ENCODE data around the gene EBP.

Gene EBP

GRCh38 chrX:48480142-48480541, 41.5 kb upstream of the EBP start:
- peaks cover 22% of the 10 kb centered on the region for H3K36me3 ChIP-seq (ENCODE audit: control insufficient read depth, insufficient read depth, low read length)
- no peaks in the 10 kb centered on the region for H3K9me3 ChIP-seq (ENCODE audit: control insufficient read depth, insufficient read depth, low read length)
- H3K4me3 ChIP-seq (ENCODE audit: low read depth, low read length), result no peak overlapping the region
- no peak overlapping the region for H3K9ac ChIP-seq (ENCODE audit: low read depth, low read length)
- H3K27me3 ChIP-seq (ENCODE audit: control insufficient read depth, insufficient read depth, low read length), result no peaks in the 10 kb centered on the region
- H3K4me1 ChIP-seq (ENCODE audit: control insufficient read depth, insufficient read depth, low read length), result no peaks in the 10 kb centered on the region

GRCh38 chrX:48480583-48480982, 41.0 kb upstream of the EBP start:
- Histone ChIP-seq H3K4me1 (ENCODE audit: control insufficient read depth, insufficient read depth, low read length) (no peaks in the 10 kb centered on the region), H3K9me3 (ENCODE audit: control insufficient read depth, insufficient read depth, low read length) (no peaks in the 10 kb centered on the region), H3K9ac (ENCODE audit: low read depth, low read length) (no peak overlapping the region), H3K4me3 (ENCODE audit: low read depth, low read length) (no peak overlapping the region), H3K36me3 (ENCODE audit: control insufficient read depth, insufficient read depth, low read length) (peaks cover 22% of the 10 kb centered on the region), H3K27me3 (ENCODE audit: control insufficient read depth, insufficient read depth, low read length) (no peaks in the 10 kb centered on the region)

- Histone ChIP-seq H3K4me3 (ENCODE audit: low read depth, low read length) (no peak overlapping the region), H3K36me3 (ENCODE audit: control insufficient read depth, insufficient read depth, low read length) (peaks cover 22% of the 10 kb centered on the region), H3K9me3 (ENCODE audit: control insufficient read depth, insufficient read depth, low read length) (peaks cover 4% of the 10 kb centered on the region), H3K9ac (ENCODE audit: low read depth, low read length) (no peak overlapping the region), H3K4me1 (ENCODE audit: control insufficient read depth, insufficient read depth, low read length) (no peaks in the 10 kb centered on the region), H3K27me3 (ENCODE audit: control insufficient read depth, insufficient read depth, low read length) (no peaks in the 10 kb centered on the region)
Measured at GRCh38 chrX:48482526-48482925, 39.1 kb upstream of the EBP start.

GRCh38 chrX:48487362-48487798, 34.2 kb upstream of the EBP start:
- no peak overlapping the region for H3K4me3 ChIP-seq (ENCODE audit: low read depth, low read length)
- peaks cover 5% of the 10 kb centered on the region for H3K9me3 ChIP-seq (ENCODE audit: control insufficient read depth, insufficient read depth, low read length)
- H3K36me3 ChIP-seq (ENCODE audit: control insufficient read depth, insufficient read depth, low read length), result peaks cover 7% of the 10 kb centered on the region
- no peaks in the 10 kb centered on the region for H3K4me1 ChIP-seq (ENCODE audit: control insufficient read depth, insufficient read depth, low read length)
- H3K9ac ChIP-seq (ENCODE audit: low read depth, low read length), result no peak overlapping the region
- no peaks in the 10 kb centered on the region for H3K27me3 ChIP-seq (ENCODE audit: control insufficient read depth, insufficient read depth, low read length)

GRCh38 chrX:48488034-48488433, 33.6 kb upstream of the EBP start:
- no peaks in the 10 kb centered on the region for H3K27me3 ChIP-seq (ENCODE audit: control insufficient read depth, insufficient read depth, low read length)
- peaks cover 5% of the 10 kb centered on the region for H3K9me3 ChIP-seq (ENCODE audit: control insufficient read depth, insufficient read depth, low read length)
- no peaks in the 10 kb centered on the region for H3K4me1 ChIP-seq (ENCODE audit: control insufficient read depth, insufficient read depth, low read length)
- no peak overlapping the region for H3K4me3 ChIP-seq (ENCODE audit: low read depth, low read length)
- no peak overlapping the region for H3K9ac ChIP-seq (ENCODE audit: low read depth, low read length)
- H3K36me3 ChIP-seq (ENCODE audit: control insufficient read depth, insufficient read depth, low read length), result peaks cover 2% of the 10 kb centered on the region

- Histone ChIP-seq H3K9ac (ENCODE audit: low read depth, low read length) (no peak overlapping the region), H3K4me1 (ENCODE audit: control insufficient read depth, insufficient read depth, low read length) (no peaks in the 10 kb centered on the region), H3K36me3 (ENCODE audit: control insufficient read depth, insufficient read depth, low read length) (no peaks in the 10 kb centered on the region), H3K27me3 (ENCODE audit: control insufficient read depth, insufficient read depth, low read length) (no peaks in the 10 kb centered on the region), H3K9me3 (ENCODE audit: control insufficient read depth, insufficient read depth, low read length) (peaks cover 5% of the 10 kb centered on the region), H3K4me3 (ENCODE audit: low read depth, low read length) (no peak overlapping the region)
Measured at GRCh38 chrX:48489296-48489695, 32.3 kb upstream of the EBP start.

- H3K9me3 ChIP-seq (ENCODE audit: control insufficient read depth, insufficient read depth, low read length), result peaks cover 5% of the 10 kb centered on the region
- H3K27me3 ChIP-seq (ENCODE audit: control insufficient read depth, insufficient read depth, low read length), result no peaks in the 10 kb centered on the region
- H3K4me3 ChIP-seq (ENCODE audit: low read depth, low read length), result no peak overlapping the region
- no peak overlapping the region for H3K9ac ChIP-seq (ENCODE audit: low read depth, low read length)
- H3K36me3 ChIP-seq (ENCODE audit: control insufficient read depth, insufficient read depth, low read length), result no peaks in the 10 kb centered on the region
- no peaks in the 10 kb centered on the region for H3K4me1 ChIP-seq (ENCODE audit: control insufficient read depth, insufficient read depth, low read length)
Measured at GRCh38 chrX:48489892-48490291, 31.7 kb upstream of the EBP start.

- H3K27me3 ChIP-seq (ENCODE audit: control insufficient read depth, insufficient read depth, low read length), result no peaks in the 10 kb centered on the region
- H3K36me3 ChIP-seq (ENCODE audit: control insufficient read depth, insufficient read depth, low read length), result no peaks in the 10 kb centered on the region
- no peaks in the 10 kb centered on the region for H3K4me1 ChIP-seq (ENCODE audit: control insufficient read depth, insufficient read depth, low read length)
- H3K9ac ChIP-seq (ENCODE audit: low read depth, low read length), result no peak overlapping the region
- H3K9me3 ChIP-seq (ENCODE audit: control insufficient read depth, insufficient read depth, low read length), result peaks cover 5% of the 10 kb centered on the region
- H3K4me3 ChIP-seq (ENCODE audit: low read depth, low read length), result no peak overlapping the region
Measured at GRCh38 chrX:48490661-48491060, 30.9 kb upstream of the EBP start.

- no peak overlapping the region for H3K9ac ChIP-seq (ENCODE audit: low read depth, low read length)
- H3K9me3 ChIP-seq (ENCODE audit: control insufficient read depth, insufficient read depth, low read length), result peaks cover 5% of the 10 kb centered on the region
- H3K4me3 ChIP-seq (ENCODE audit: low read depth, low read length), result no peak overlapping the region
- no peaks in the 10 kb centered on the region for H3K36me3 ChIP-seq (ENCODE audit: control insufficient read depth, insufficient read depth, low read length)
- no peaks in the 10 kb centered on the region for H3K4me1 ChIP-seq (ENCODE audit: control insufficient read depth, insufficient read depth, low read length)
- no peaks in the 10 kb centered on the region for H3K27me3 ChIP-seq (ENCODE audit: control insufficient read depth, insufficient read depth, low read length)
Measured at GRCh38 chrX:48491809-48492208, 29.8 kb upstream of the EBP start.

GRCh38 chrX:48492293-48492910, 29.2 kb upstream of the EBP start:
- peaks cover 2% of the 10 kb centered on the region for H3K9me3 ChIP-seq (ENCODE audit: control insufficient read depth, insufficient read depth, low read length)
- H3K4me3 ChIP-seq (ENCODE audit: low read depth, low read length), result no peak overlapping the region
- H3K27me3 ChIP-seq (ENCODE audit: control insufficient read depth, insufficient read depth, low read length), result no peaks in the 10 kb centered on the region
- H3K36me3 ChIP-seq (ENCODE audit: control insufficient read depth, insufficient read depth, low read length), result no peaks in the 10 kb centered on the region
- H3K4me1 ChIP-seq (ENCODE audit: control insufficient read depth, insufficient read depth, low read length), result no peaks in the 10 kb centered on the region
- H3K9ac ChIP-seq (ENCODE audit: low read depth, low read length), result no peak overlapping the region

GRCh38 chrX:48493890-48494364, 27.7 kb upstream of the EBP start:
- no peaks in the 10 kb centered on the region for H3K4me1 ChIP-seq (ENCODE audit: control insufficient read depth, insufficient read depth, low read length)
- no peaks in the 10 kb centered on the region for H3K27me3 ChIP-seq (ENCODE audit: control insufficient read depth, insufficient read depth, low read length)
- H3K36me3 ChIP-seq (ENCODE audit: control insufficient read depth, insufficient read depth, low read length), result no peaks in the 10 kb centered on the region
- H3K9me3 ChIP-seq (ENCODE audit: control insufficient read depth, insufficient read depth, low read length), result no peaks in the 10 kb centered on the region
- H3K9ac ChIP-seq (ENCODE audit: low read depth, low read length), result no peak overlapping the region
- no peak overlapping the region for H3K4me3 ChIP-seq (ENCODE audit: low read depth, low read length)

- H3K9ac ChIP-seq (ENCODE audit: low read depth, low read length), result no peak overlapping the region
Measured at GRCh38 chrX:48496660-48497059, 24.9 kb upstream of the EBP start.

More at GRCh38 chrX:48496660-48497059, 24.9 kb upstream of the EBP start:
- H3K27me3 ChIP-seq (ENCODE audit: control insufficient read depth, insufficient read depth, low read length), result no peaks in the 10 kb centered on the region
- H3K4me3 ChIP-seq (ENCODE audit: low read depth, low read length), result no peak overlapping the region
- no peaks in the 10 kb centered on the region for H3K9me3 ChIP-seq (ENCODE audit: control insufficient read depth, insufficient read depth, low read length)
- no peaks in the 10 kb centered on the region for H3K4me1 ChIP-seq (ENCODE audit: control insufficient read depth, insufficient read depth, low read length)
- H3K36me3 ChIP-seq (ENCODE audit: control insufficient read depth, insufficient read depth, low read length), result no peaks in the 10 kb centered on the region
